CD4-positive, alpha-beta memory T cell (primary cell): ENCODE measurements around the gene LPIN3. TPM values are rescaled to one million over a fixed set of nuclear protein-coding genes. Genes with fewer than 3 reads are reported as not detected.

Experiments
- CTCF ChIA-PET: fragments of 350-600 bp; sonication (Branson Sonifier 250); formaldehyde crosslinking; loops from one replicate; lab custom pipeline; 2021; ENCODE audit warnings: inconsistent platforms; ENCODE audit not compliant: partially characterized antibody; lab: Charles Lee
- POLR2A ChIA-PET: fragments of 350-600 bp; sonication (Branson Sonifier 250); formaldehyde crosslinking; loops from one replicate; lab custom pipeline; 2021; ENCODE audit not compliant: partially characterized antibody; lab: Charles Lee
- DNase-seq, 5 donors: peaks; one replicate each; pipeline versions ENCODE4 v3.0.0 to v3.0.0-alpha.2; 2020 to 2022; ENCODE audit warnings: mixed read lengths in 1 of 5
- H3K27ac ChIP-seq: one replicate; pipeline ENCODE4 v1.7.0; 2013; ENCODE audit warnings: low read depth, low read length
- H3K27me3 ChIP-seq: 2 replicates; pipeline ENCODE4 v1.7.0; 2013; ENCODE audit warnings: mild to moderate bottlenecking, low read length, moderate library complexity; ENCODE audit not compliant: insufficient read depth
- H3K36me3 ChIP-seq: 2 replicates; pipeline ENCODE4 v1.7.0; 2013; ENCODE audit warnings: mild to moderate bottlenecking, low read length, moderate library complexity; ENCODE audit not compliant: insufficient read depth
- H3K4me1 ChIP-seq: 2 replicates; pipeline ENCODE4 v1.7.0; 2013; ENCODE audit warnings: mild to moderate bottlenecking, low read length, moderate library complexity; ENCODE audit not compliant: insufficient read depth
- H3K4me3 ChIP-seq, 2 donors: one replicate each; pipeline ENCODE4 v1.7.0; 2013; ENCODE audit warnings: low read length in 2 of 2, mild to moderate bottlenecking in 1 of 2
- H3K9me3 ChIP-seq, 2 donors: one replicate each; pipeline ENCODE4 v1.7.0; 2013; ENCODE audit warnings: low read length in 2 of 2, control low read depth in 1 of 2; ENCODE audit not compliant: control insufficient read depth in 1 of 2
- H3K27ac Mint-ChIP-seq, 7 donors: one replicate each; pipeline ENCODE4 v1.8.0; 2020 to 2021; ENCODE audit warnings: mixed read lengths in 7 of 7, mild to moderate bottlenecking in 6 of 7, inconsistent platforms in 3 of 7, moderate library complexity in 3 of 7
- H3K27me3 Mint-ChIP-seq, 2 donors: one replicate each; pipeline ENCODE4 v1.8.0; 2020 to 2021; ENCODE audit warnings: mixed read lengths in 2 of 2
- H3K36me3 Mint-ChIP-seq, 2 donors: one replicate each; pipeline ENCODE4 v1.8.0; 2020 to 2021; ENCODE audit warnings: mixed read lengths in 2 of 2, inconsistent platforms in 1 of 2, mild to moderate bottlenecking in 1 of 2
- H3K4me1 Mint-ChIP-seq, 4 donors: one replicate each; pipeline ENCODE4 v1.8.0; 2020 to 2021; ENCODE audit warnings: mixed read lengths in 4 of 4, mild to moderate bottlenecking in 1 of 4
- H3K4me3 Mint-ChIP-seq, 8 donors: one replicate each; pipeline ENCODE4 v1.8.0; 2020 to 2021; ENCODE audit warnings: mixed read lengths in 8 of 8, mild to moderate bottlenecking in 7 of 8, moderate library complexity in 6 of 8, inconsistent platforms in 3 of 8
- H3K9me3 Mint-ChIP-seq, 8 donors: one replicate each; pipeline ENCODE4 v1.8.0; 2020 to 2021; ENCODE audit warnings: mixed read lengths in 8 of 8, mild to moderate bottlenecking in 5 of 8, inconsistent platforms in 3 of 8, moderate library complexity in 1 of 8
- intact Hi-C: fragments of 100-400 bp; cut with micrococcal nuclease; formaldehyde crosslinking; loops from one replicate; pipeline ENCODE4 v1.15.1; 2023
- polyA plus RNA-seq, 2 donors: library from polyadenylated mRNA; unstranded; fragments of 300-500 nt; fragmentation: Illumina TruSeq; gene quantifications; one replicate each; pipeline ENCODE4 v1.2.3, GENCODE V29; 2021
- total RNA-seq, 2 experiments: library from RNA; stranded (reverse); gene quantifications; one replicate each; pipeline ENCODE4 v1.2.3, GENCODE V29; 2021

Gene LPIN3
- total and polyA plus RNA-seq, 4 experiments from 2014 or later: 0.11 to 0.17 TPM; not detected in 2

- intact Hi-C loops: no loop called here
- no peaks in the 10 kb centered on the region for H3K36me3 Mint-ChIP-seq
- POLR2A ChIA-PET: no interaction called here
Observed at GRCh38 chr20:41394931-41395666, 54.5 kb downstream of the LPIN3 start.

GRCh38 chr20:41395667-41396664, 55.3 kb downstream of the LPIN3 start:
- peak overlapping the region in 2 of 7 donors; percentile 17 to 37 for H3K27ac Mint-ChIP-seq
- peaks cover 0 to 4% (median 1%) of the 10 kb centered on the region in 4 donors for H3K4me1 Mint-ChIP-seq
- Histone ChIP-seq H3K4me1 (no peaks in the 10 kb centered on the region), H3K27me3 (no peaks in the 10 kb centered on the region), H3K4me3 (no peak overlapping the region), H3K27ac (no peak overlapping the region), H3K36me3 (no peaks in the 10 kb centered on the region), H3K9me3 (no peaks in the 10 kb centered on the region)
- ChIA-PET POLR2A (no interaction called here), CTCF (no interaction called here)
- no peaks in the 10 kb centered on the region for H3K9me3 Mint-ChIP-seq
- H3K4me3 Mint-ChIP-seq: no peak overlapping the region
- no peaks in the 10 kb centered on the region for H3K27me3 Mint-ChIP-seq
- intact Hi-C loops: no loop called here
- H3K36me3 Mint-ChIP-seq: no peaks in the 10 kb centered on the region
- no peak for DNase-seq

More at GRCh38 chr20:41394931-41395666, 54.5 kb downstream of the LPIN3 start:
- no peaks in the 10 kb centered on the region for H3K36me3 ChIP-seq
- no peaks in the 10 kb centered on the region for H3K4me1 ChIP-seq
- no peak for DNase-seq
- peak overlapping the region in 1 of 7 donors; percentile 17 for H3K27ac Mint-ChIP-seq
- no peaks in the 10 kb centered on the region for H3K27me3 ChIP-seq
- H3K27ac ChIP-seq: no peak overlapping the region
- H3K9me3 ChIP-seq: no peaks in the 10 kb centered on the region
- H3K4me3 ChIP-seq: no peak overlapping the region
- no peaks in the 10 kb centered on the region for H3K27me3 Mint-ChIP-seq
- H3K9me3 Mint-ChIP-seq: no peaks in the 10 kb centered on the region
- H3K4me3 Mint-ChIP-seq: no peak overlapping the region
- H3K4me1 Mint-ChIP-seq: peaks cover 0 to 4% (median 1%) of the 10 kb centered on the region in 4 donors
- CTCF ChIA-PET: no interaction called here

GRCh38 chr20:41398408-41398807, 57.8 kb downstream of the LPIN3 start:
- no peak overlapping the region for H3K4me3 Mint-ChIP-seq
- Histone ChIP-seq H3K27ac (no peak overlapping the region), H3K36me3 (no peaks in the 10 kb centered on the region), H3K4me1 (no peaks in the 10 kb centered on the region), H3K9me3 (no peaks in the 10 kb centered on the region), H3K27me3 (no peaks in the 10 kb centered on the region), H3K4me3 (no peak overlapping the region)
- H3K27ac Mint-ChIP-seq: peak overlapping the region in 2 of 7 donors; percentile 13 to 15
- DNase-seq: no peak
- H3K4me1 Mint-ChIP-seq: peaks cover 0 to 4% (median 1%) of the 10 kb centered on the region in 4 donors
- intact Hi-C loops: no loop called here
- ChIA-PET POLR2A (no interaction called here), CTCF (no interaction called here)
- no peaks in the 10 kb centered on the region for H3K27me3 Mint-ChIP-seq
- H3K9me3 Mint-ChIP-seq: no peaks in the 10 kb centered on the region
- H3K36me3 Mint-ChIP-seq: peaks cover 10% of the 10 kb centered on the region in 2 donors

- Histone ChIP-seq H3K27me3 (no peaks in the 10 kb centered on the region), H3K27ac (no peak overlapping the region), H3K4me3 (no peak overlapping the region), H3K4me1 (peaks cover 4% of the 10 kb centered on the region), H3K36me3 (peaks cover 39% of the 10 kb centered on the region), H3K9me3 (no peaks in the 10 kb centered on the region)
- CTCF ChIA-PET: interaction anchor here (1.1 kb wide), 1 partner anchor 66 kb away, joined by 4 read pairs; no protein-coding TSS in a partner anchor
- POLR2A ChIA-PET: no interaction called here
- no peaks in the 10 kb centered on the region for H3K27me3 Mint-ChIP-seq
- no peak overlapping the region for H3K4me3 Mint-ChIP-seq
- H3K9me3 Mint-ChIP-seq: no peaks in the 10 kb centered on the region
- peaks cover 0 to 4% (median 3%) of the 10 kb centered on the region in 4 donors for H3K4me1 Mint-ChIP-seq
- no peak for DNase-seq
- peaks cover 44 to 49% of the 10 kb centered on the region in 2 donors for H3K36me3 Mint-ChIP-seq
- intact Hi-C loops: no loop called here
- no peak overlapping the region for H3K27ac Mint-ChIP-seq
Observed at GRCh38 chr20:41403604-41404003, 63.0 kb downstream of the LPIN3 start.

- Mint-ChIP-seq H3K4me1 (peaks cover 5 to 15% (median 11%) of the 10 kb centered on the region in 4 donors), H3K27me3 (no peaks in the 10 kb centered on the region), H3K36me3 (peaks cover 58 to 68% of the 10 kb centered on the region in 2 donors), H3K27ac (no peak overlapping the region), H3K4me3 (no peak overlapping the region), H3K9me3 (no peaks in the 10 kb centered on the region)
- POLR2A ChIA-PET: no interaction called here
- H3K9me3 ChIP-seq: no peaks in the 10 kb centered on the region
- no peaks in the 10 kb centered on the region for H3K27me3 ChIP-seq
- peaks cover 48% of the 10 kb centered on the region for H3K36me3 ChIP-seq
- no peak for DNase-seq
- intact Hi-C loops: no loop called here
- CTCF ChIA-PET: no interaction called here
- H3K4me3 ChIP-seq: no peak overlapping the region
- peaks cover 10% of the 10 kb centered on the region for H3K4me1 ChIP-seq
- H3K27ac ChIP-seq: no peak overlapping the region
Observed at GRCh38 chr20:41405436-41405835, 64.8 kb downstream of the LPIN3 start.

- Mint-ChIP-seq H3K9me3 (no peaks in the 10 kb centered on the region), H3K27me3 (no peaks in the 10 kb centered on the region), H3K4me1 (peaks cover 5 to 15% (median 12%) of the 10 kb centered on the region in 4 donors), H3K27ac (peak overlapping the region in 1 of 7 donors; percentile 23), H3K36me3 (peaks cover 66 to 77% of the 10 kb centered on the region in 2 donors), H3K4me3 (no peak overlapping the region)
- Histone ChIP-seq H3K27ac (no peak overlapping the region), H3K4me3 (no peak overlapping the region), H3K9me3 (no peaks in the 10 kb centered on the region), H3K36me3 (peaks cover 56% of the 10 kb centered on the region), H3K27me3 (no peaks in the 10 kb centered on the region), H3K4me1 (peaks cover 10% of the 10 kb centered on the region)
- intact Hi-C loops: no loop called here
- DNase-seq: no peak
- ChIA-PET CTCF (no interaction called here), POLR2A (no interaction called here)
Observed at GRCh38 chr20:41406353-41406752, 65.7 kb downstream of the LPIN3 start.

- CTCF ChIA-PET: no interaction called here
- Mint-ChIP-seq H3K27ac (peak overlapping the region in 2 of 7 donors; percentile 64 to 65), H3K4me3 (no peak overlapping the region), H3K27me3 (no peaks in the 10 kb centered on the region), H3K4me1 (peaks cover 5 to 15% (median 12%) of the 10 kb centered on the region in 4 donors), H3K9me3 (no peaks in the 10 kb centered on the region), H3K36me3 (peaks cover 68 to 82% of the 10 kb centered on the region in 2 donors)
- POLR2A ChIA-PET: no interaction called here
- no peaks in the 10 kb centered on the region for H3K27me3 ChIP-seq
- no peak overlapping the region for H3K4me3 ChIP-seq
- peaks cover 62% of the 10 kb centered on the region for H3K36me3 ChIP-seq
- intact Hi-C loops: no loop called here
- no peaks in the 10 kb centered on the region for H3K9me3 ChIP-seq
- H3K27ac ChIP-seq: no peak overlapping the region
- DNase-seq: no peak
- peaks cover 10% of the 10 kb centered on the region for H3K4me1 ChIP-seq
Observed at GRCh38 chr20:41406896-41407444, 66.3 kb downstream of the LPIN3 start.
